Astrocyte (in vitro differentiated cells and primary cell): ENCODE results near the gene EPS8.

Experiments used
- EZH2 ChIP-seq: IDR thresholded peaks from 2 replicates; pipeline ENCODE4 v1.6.1; 2012; ENCODE audit warnings: mild to moderate bottlenecking, low read length, inconsistent platforms; ENCODE audit not compliant: insufficient read depth
- TF ChIP-seq, protein P1 (sequence below): IDR thresholded peaks from 2 replicates; pipeline ENCODE4 v1.5.1; 2011; ENCODE audit warnings: low read depth, mild to moderate bottlenecking, inconsistent platforms, low read length, moderate library complexity; ENCODE audit not compliant: insufficient read depth

DNA sequence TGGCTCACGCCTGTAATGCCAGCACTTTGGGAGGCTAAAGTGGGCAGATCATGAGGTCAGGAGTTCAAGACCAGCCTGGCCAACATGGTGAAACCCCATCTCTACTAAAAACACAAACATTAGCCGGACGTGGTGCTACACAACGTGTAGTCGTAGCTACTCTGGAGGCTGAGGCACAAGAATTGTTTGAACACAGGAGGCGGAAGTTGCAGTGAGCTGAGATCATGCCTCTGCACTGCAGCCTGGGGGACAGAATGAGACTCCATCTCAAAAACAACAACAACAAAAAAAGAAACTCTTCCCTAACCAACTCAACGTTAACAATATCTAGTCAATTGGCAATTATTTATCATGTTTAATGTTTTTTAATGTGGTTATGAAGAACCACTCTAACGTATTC is 89.3 kb downstream of the EPS8 start:
- TF ChIP-seq, protein P1, sequence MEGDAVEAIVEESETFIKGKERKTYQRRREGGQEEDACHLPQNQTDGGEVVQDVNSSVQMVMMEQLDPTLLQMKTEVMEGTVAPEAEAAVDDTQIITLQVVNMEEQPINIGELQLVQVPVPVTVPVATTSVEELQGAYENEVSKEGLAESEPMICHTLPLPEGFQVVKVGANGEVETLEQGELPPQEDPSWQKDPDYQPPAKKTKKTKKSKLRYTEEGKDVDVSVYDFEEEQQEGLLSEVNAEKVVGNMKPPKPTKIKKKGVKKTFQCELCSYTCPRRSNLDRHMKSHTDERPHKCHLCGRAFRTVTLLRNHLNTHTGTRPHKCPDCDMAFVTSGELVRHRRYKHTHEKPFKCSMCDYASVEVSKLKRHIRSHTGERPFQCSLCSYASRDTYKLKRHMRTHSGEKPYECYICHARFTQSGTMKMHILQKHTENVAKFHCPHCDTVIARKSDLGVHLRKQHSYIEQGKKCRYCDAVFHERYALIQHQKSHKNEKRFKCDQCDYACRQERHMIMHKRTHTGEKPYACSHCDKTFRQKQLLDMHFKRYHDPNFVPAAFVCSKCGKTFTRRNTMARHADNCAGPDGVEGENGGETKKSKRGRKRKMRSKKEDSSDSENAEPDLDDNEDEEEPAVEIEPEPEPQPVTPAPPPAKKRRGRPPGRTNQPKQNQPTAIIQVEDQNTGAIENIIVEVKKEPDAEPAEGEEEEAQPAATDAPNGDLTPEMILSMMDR, result no peak
- no peak for TF ChIP-seq EZH2
